Small intestine (tissue), 16 donors: ENCODE results near the gene RANBP6. TPM values are rescaled to one million over a fixed set of nuclear protein-coding genes. Genes with fewer than 3 reads are reported as not detected.
A peak's percentile ranks its signal among the peaks of the same experiment; 100 is the strongest.
"Not testable (repeated sequence)": the region's sequence is repeated elsewhere in the genome, so short reads cannot be mapped to it uniquely, and the experiment has no call there.

ENCODE experiments used
- DNase-seq, 2 donors: peaks; one replicate each; pipeline versions ENCODE4 v3.0.0 to v3.0.0-alpha.2; 2013
- FAIRE-seq: peaks from 2 replicates; lab custom pipeline; 2012; peaks lifted over from hg19 to GRCh38; lab: Jason Lieb, UNC
- H3K27ac ChIP-seq, 3 donors: one replicate each; pipeline ENCODE4 v1.5.1; 2013; ENCODE audit warnings: low read length in 2 of 3, mild to moderate bottlenecking in 2 of 3, control low read depth in 1 of 3, inconsistent platforms in 1 of 3, low read depth in 1 of 3, moderate library complexity in 1 of 3
- H3K27me3 ChIP-seq, 3 donors: one replicate each; pipeline ENCODE4 v1.6.1; 2013; ENCODE audit warnings: low read length in 3 of 3, inconsistent platforms in 1 of 3; ENCODE audit not compliant: control insufficient read depth in 3 of 3, insufficient read depth in 3 of 3
- H3K36me3 ChIP-seq, 3 donors: one replicate each; pipeline ENCODE4 v1.6.1; 2013; ENCODE audit warnings: low read length in 3 of 3, inconsistent platforms in 1 of 3, low read depth in 1 of 3, mild to moderate bottlenecking in 1 of 3, moderate library complexity in 1 of 3; ENCODE audit not compliant: control insufficient read depth in 3 of 3, insufficient read depth in 2 of 3
- H3K4me1 ChIP-seq, 3 donors: one replicate each; pipeline ENCODE4 v1.6.1; 2013; ENCODE audit warnings: low read length in 2 of 3, inconsistent platforms in 1 of 3, low read depth in 1 of 3, mild to moderate bottlenecking in 1 of 3, moderate library complexity in 1 of 3; ENCODE audit not compliant: control insufficient read depth in 3 of 3, insufficient read depth in 2 of 3
- H3K4me3 ChIP-seq, 3 donors: one replicate each; pipeline ENCODE4 v1.5.1; 2013; ENCODE audit warnings: low read length in 3 of 3, control low read depth in 1 of 3, inconsistent platforms in 1 of 3, low read depth in 1 of 3, mild to moderate bottlenecking in 1 of 3, moderate library complexity in 1 of 3
- H3K9me3 ChIP-seq, 2 donors: one replicate each; pipeline ENCODE4 v1.6.1; 2013; ENCODE audit warnings: low read depth in 1 of 2, low read length in 1 of 2; ENCODE audit not compliant: control insufficient read depth in 2 of 2, insufficient read depth in 1 of 2
- WGBS, 3 donors: extraction: QIAGEN DNeasy Blood & Tissue Kit; methylation state at CpG; one replicate each; pipeline ENCODE4 v1.1.7; 2013; 5-methylcytosine and 5-hydroxymethylcytosine counted together
- long read RNA-seq, 10 donors: transcript quantifications; one replicate each; lab custom pipeline, GENCODE V29; 2026
- polyA plus RNA-seq, 4 donors: library from polyadenylated mRNA; stranded (reverse) in 3 of 4; unstranded in 1 of 4; fragments of 200-250 nt in 3 of 4; fragments of 120-200 nt in 1 of 4; gene quantifications; one replicate each; pipeline versions ENCODE4 v1.2.1 to v1.2.3, GENCODE V29; 2013
- donor health status: healthy with polysubstance abuse.
- donor health status: control.
- donor health status: control.
- donor health status: Bipolar disorder and iron deficiency.
- donor health status: healthy.

The RANBP6 gene
- 10 to 100 TPM in 1 of 4 donors, 1 to 10 TPM in 3; 2.7 to 18.7 (median 4.6) TPM for polyA plus RNA-seq
- long read RNA-seq, donor 1, full-length matches to known transcripts = 54 of 54 reads
- long read RNA-seq, donor 1, partial matches to known transcripts = 0 of 54 reads
- long read RNA-seq, donor 1, other reads (novel, unspliced or antisense) = 0 of 54 reads
- long read RNA-seq, donor 2, full-length matches to known transcripts = 5 of 5 reads
- long read RNA-seq, donor 2, partial matches to known transcripts = 0 of 5 reads
- long read RNA-seq, donor 2, other reads (novel, unspliced or antisense) = 0 of 5 reads
- long read RNA-seq, donor 3, full-length matches to known transcripts = 12 of 12 reads
- long read RNA-seq, donor 3, partial matches to known transcripts = 0 of 12 reads
- long read RNA-seq, donor 3, other reads (novel, unspliced or antisense) = 0 of 12 reads
- long read RNA-seq, donor 4 = 0 reads
- long read RNA-seq, donor 5, full-length matches to known transcripts = 5 of 5 reads
- long read RNA-seq, donor 5, partial matches to known transcripts = 0 of 5 reads
- long read RNA-seq, donor 5, other reads (novel, unspliced or antisense) = 0 of 5 reads
- long read RNA-seq, donor 6, full-length matches to known transcripts = 18 of 18 reads
- long read RNA-seq, donor 6, partial matches to known transcripts = 0 of 18 reads
- long read RNA-seq, donor 6, other reads (novel, unspliced or antisense) = 0 of 18 reads
- long read RNA-seq, donor 7, full-length matches to known transcripts = 26 of 26 reads
- long read RNA-seq, donor 7, partial matches to known transcripts = 0 of 26 reads
- long read RNA-seq, donor 7, other reads (novel, unspliced or antisense) = 0 of 26 reads
- long read RNA-seq, donor 8, full-length matches to known transcripts = 2 of 2 reads
- long read RNA-seq, donor 8, partial matches to known transcripts = 0 of 2 reads
- long read RNA-seq, donor 8, other reads (novel, unspliced or antisense) = 0 of 2 reads
- long read RNA-seq, donor 9, full-length matches to known transcripts = 2 of 2 reads
- long read RNA-seq, donor 9, partial matches to known transcripts = 0 of 2 reads
- long read RNA-seq, donor 9, other reads (novel, unspliced or antisense) = 0 of 2 reads
- long read RNA-seq, donor 10, full-length matches to known transcripts = 26 of 26 reads
- long read RNA-seq, donor 10, partial matches to known transcripts = 0 of 26 reads
- long read RNA-seq, donor 10, other reads (novel, unspliced or antisense) = 0 of 26 reads

GRCh38 chr9:6015278-6016157 lies at the start of gene RANBP6:
Gene RANBP6 (minus strand): TSS chr9:6015624. CDS start chr9:6015607, 17 bp downstream.
- H3K36me3 ChIP-seq = no peaks in the 10 kb centered on the region
- no peaks in the 10 kb centered on the region for H3K27me3 ChIP-seq
- FAIRE-seq = no peak

GRCh38 chr9:6063146-6063545 lies 47.7 kb upstream of the RANBP6 start:
- not testable (repeated sequence) for H3K27ac ChIP-seq, H3K36me3 ChIP-seq, H3K4me3 ChIP-seq, FAIRE-seq, H3K27me3 ChIP-seq, DNase-seq, H3K4me1 ChIP-seq
- H3K9me3 ChIP-seq = peaks cover 0 to 10% of the 10 kb centered on the region in 2 donors
- WGBS, 3 donors = 78 to 83% (median 82%) methylated on average over 7 of the region's 7 CpGs

More at GRCh38 chr9:6015278-6016157, at the start of gene RANBP6:
- no peaks in the 10 kb centered on the region for H3K9me3 ChIP-seq
- H3K27ac ChIP-seq = peak within 1 kb of the TSS; percentile 65 to 91 (median 78)
- peaks cover 0 to 6% (median 5%) of the 10 kb centered on the region in 3 donors for H3K4me1 ChIP-seq
- peak; percentile 84 to 95 for DNase-seq
- peak within 1 kb of the TSS; percentile 57 to 76 (median 58) for H3K4me3 ChIP-seq
- whole genome bisulfite sequencing, 3 donors = 4 to 7% (median 6%) methylated on average over 39 to 43 of the region's 43 CpGs

GRCh38 chr9:6055666-6056065 lies 40.2 kb upstream of the RANBP6 start:
- H3K36me3 ChIP-seq = no peaks in the 10 kb centered on the region
- FAIRE-seq (no peak), DNase-seq (no peak)
- H3K27me3 ChIP-seq = peaks cover 0 to 3% (median 0%) of the 10 kb centered on the region in 3 donors
- WGBS, 3 donors = 55 to 65% (median 60%) methylated on average over 3 of the region's 3 CpGs
- H3K4me3 ChIP-seq = no peak overlapping the region
- H3K9me3 ChIP-seq = no peaks in the 10 kb centered on the region
- H3K4me1 ChIP-seq = no peaks in the 10 kb centered on the region
- H3K27ac ChIP-seq = no peak overlapping the region

GRCh38 chr9:6055216-6055615 lies 39.8 kb upstream of the RANBP6 start:
- 15 to 38% (median 16%) methylated on average over 2 of the region's 2 CpGs for WGBS, 3 donors
- Histone ChIP-seq H3K4me3 (no peak overlapping the region), H3K9me3 (no peaks in the 10 kb centered on the region), H3K36me3 (no peaks in the 10 kb centered on the region), H3K27ac (no peak overlapping the region), H3K4me1 (no peaks in the 10 kb centered on the region), H3K27me3 (peaks cover 0 to 3% (median 0%) of the 10 kb centered on the region in 3 donors)
- DNase-seq (peak; percentile 77 to 84), FAIRE-seq (peak; percentile 57)

- peak; percentile 66 to 74 for DNase-seq
- FAIRE-seq = no peak
- H3K27ac ChIP-seq = no peak overlapping the region
- H3K27me3 ChIP-seq = peaks cover 0 to 3% (median 0%) of the 10 kb centered on the region in 3 donors
- H3K36me3 ChIP-seq = no peaks in the 10 kb centered on the region
- no peak overlapping the region for H3K4me3 ChIP-seq
- H3K4me1 ChIP-seq = no peaks in the 10 kb centered on the region
- WGBS, 3 donors = 1 to 11% (median 4%) methylated on average over 3 of the region's 3 CpGs
- no peaks in the 10 kb centered on the region for H3K9me3 ChIP-seq
These were observed 39.1 kb upstream of the RANBP6 start for GRCh38 chr9:6054280-6055099.

- DNase-seq (no peak), FAIRE-seq (no peak)
- 71 to 84% (median 83%) methylated on average over 2 of the region's 2 CpGs for WGBS, 3 donors
- Histone ChIP-seq H3K9me3 (no peaks in the 10 kb centered on the region), H3K4me1 (peaks cover 0 to 2% (median 0%) of the 10 kb centered on the region in 3 donors), H3K27me3 (peaks cover 0 to 3% (median 0%) of the 10 kb centered on the region in 3 donors), H3K4me3 (no peak overlapping the region), H3K27ac (no peak overlapping the region), H3K36me3 (no peaks in the 10 kb centered on the region)
These were observed 37.0 kb upstream of the RANBP6 start for GRCh38 chr9:6052293-6052919.
